KMS-11 (cell line): ENCODE measurements around the gene CARD19.

Source experiments
- H2AFZ ChIP-seq: fragments of 200-600 bp; sonication (generic); 2 replicates; pipeline ENCODE4 v1.6.1; 2016; ENCODE audit warnings: antibody characterized with exemption, mixed run types, low read depth
- H3K27ac ChIP-seq: fragments of 200-600 bp; sonication (generic); 2 replicates; pipeline ENCODE4 v1.6.1; 2016; ENCODE audit warnings: mild to moderate bottlenecking, mixed run types
- H3K27me3 ChIP-seq: fragments of 200-600 bp; sonication (generic); 2 replicates; pipeline ENCODE4 v1.6.1; 2017; ENCODE audit warnings: mild to moderate bottlenecking, low read depth, mixed run types, moderate library complexity; ENCODE audit not compliant: insufficient read depth
- H3K36me3 ChIP-seq: fragments of 200-600 bp; sonication (generic); 2 replicates; pipeline ENCODE4 v1.6.1; 2017; ENCODE audit warnings: mild to moderate bottlenecking, mixed run types; ENCODE audit not compliant: insufficient read depth
- H3K4me1 ChIP-seq: fragments of 200-600 bp; sonication (generic); 2 replicates; pipeline ENCODE4 v1.6.1; 2016; ENCODE audit warnings: mild to moderate bottlenecking, low read depth, mixed run types; ENCODE audit not compliant: poor library complexity, severe bottlenecking
- H3K4me2 ChIP-seq: fragments of 200-600 bp; sonication (generic); 2 replicates; pipeline ENCODE4 v1.7.0; 2016; ENCODE audit warnings: mild to moderate bottlenecking, mixed run types
- H3K4me3 ChIP-seq: fragments of 200-600 bp; sonication (generic); IDR thresholded peaks from 2 replicates; pipeline ENCODE4 v1.6.1; 2017; ENCODE audit warnings: low read depth, low read length, mixed read lengths; ENCODE audit not compliant: insufficient read depth
- H3K79me2 ChIP-seq: fragments of 200-600 bp; sonication (generic); 2 replicates; pipeline ENCODE4 v1.6.1; 2016; ENCODE audit warnings: low read depth, mixed run types; ENCODE audit not compliant: insufficient read depth
- H3K9ac ChIP-seq: fragments of 200-600 bp; sonication (generic); 2 replicates; pipeline ENCODE4 v1.6.1; 2016; ENCODE audit warnings: mild to moderate bottlenecking, mixed run types
- H4K20me1 ChIP-seq: fragments of 200-600 bp; sonication (generic); 2 replicates; pipeline ENCODE4 v1.6.1; 2016; ENCODE audit warnings: mild to moderate bottlenecking, mixed run types; ENCODE audit not compliant: insufficient read depth
- CTCF ChIP-seq: fragments of 200-600 bp; sonication (generic); conservative IDR thresholded peaks from 2 replicates; pipeline ENCODE4 v1.6.1; 2017; ENCODE audit warnings: low read depth, mild to moderate bottlenecking, antibody characterized with exemption, low read length, moderate library complexity, mixed read lengths

CARD19 gene

GRCh38 chr9:93110311-93110855, 14.4 kb downstream of the CARD19 start:
- Histone ChIP-seq H3K9ac (no peak overlapping the region), H3K27ac (no peak overlapping the region), H3K4me3 (no peak overlapping the region), H3K36me3 (no peaks in the 10 kb centered on the region), H3K79me2 (no peaks in the 10 kb centered on the region), H4K20me1 (no peaks in the 10 kb centered on the region), H3K27me3 (no peaks in the 10 kb centered on the region), H3K4me2 (no peak overlapping the region), H2AFZ (no peak overlapping the region), H3K4me1 (peaks cover 36% of the 10 kb centered on the region)
- no peak for TF ChIP-seq CTCF

DNA sequence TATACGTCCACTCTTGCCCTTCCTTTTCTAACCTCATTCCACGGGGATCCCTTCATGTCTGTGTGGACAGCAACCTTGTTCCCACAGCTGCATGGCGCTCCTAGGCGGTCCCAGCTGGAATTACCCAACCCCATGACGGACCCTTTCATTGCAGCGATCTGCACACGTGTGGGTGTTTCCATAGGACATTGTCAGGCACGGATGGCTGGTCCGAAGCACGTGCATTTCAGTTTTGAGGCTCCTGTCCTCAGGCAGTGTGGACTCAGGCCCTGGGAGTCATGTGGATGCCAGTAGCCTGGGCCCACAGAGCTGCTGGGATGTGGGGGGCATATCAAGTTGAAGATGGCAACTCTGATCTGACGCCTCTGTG, 15.0 kb downstream of the CARD19 start:
- H4K20me1 ChIP-seq = no peaks in the 10 kb centered on the region
- no peak overlapping the region for H2AFZ ChIP-seq
- H3K4me1 ChIP-seq = peaks cover 36% of the 10 kb centered on the region
- no peaks in the 10 kb centered on the region for H3K27me3 ChIP-seq
- no peaks in the 10 kb centered on the region for H3K36me3 ChIP-seq
- H3K79me2 ChIP-seq = no peaks in the 10 kb centered on the region
- no peak overlapping the region for H3K9ac ChIP-seq
- no peak overlapping the region for H3K4me2 ChIP-seq
- H3K27ac ChIP-seq = no peak overlapping the region
- no peak overlapping the region for H3K4me3 ChIP-seq
- TF ChIP-seq CTCF = no peak

GRCh38 chr9:93111371-93112115, 15.5 kb downstream of the CARD19 start:
- Histone ChIP-seq H3K4me1 (peaks cover 36% of the 10 kb centered on the region), H3K27ac (no peak overlapping the region), H3K27me3 (no peaks in the 10 kb centered on the region), H3K36me3 (no peaks in the 10 kb centered on the region), H3K4me2 (no peak overlapping the region), H2AFZ (no peak overlapping the region), H3K9ac (no peak overlapping the region), H3K4me3 (no peak overlapping the region), H4K20me1 (no peaks in the 10 kb centered on the region), H3K79me2 (no peaks in the 10 kb centered on the region)
- no peak for TF ChIP-seq CTCF

GRCh38 chr9:93112116-93112863, 16.3 kb downstream of the CARD19 start:
- no peaks in the 10 kb centered on the region for H3K36me3 ChIP-seq
- H3K4me2 ChIP-seq = no peak overlapping the region
- H3K27me3 ChIP-seq = no peaks in the 10 kb centered on the region

More at GRCh38 chr9:93112116-93112863, 16.3 kb downstream of the CARD19 start:
- H3K9ac ChIP-seq = no peak overlapping the region
- H3K4me1 ChIP-seq = peaks cover 36% of the 10 kb centered on the region
- no peak overlapping the region; the same call in 1 of the 2 replicates for H3K27ac ChIP-seq
- no peak overlapping the region for H3K4me3 ChIP-seq
- H4K20me1 ChIP-seq = no peaks in the 10 kb centered on the region
- no peaks in the 10 kb centered on the region for H3K79me2 ChIP-seq
- H2AFZ ChIP-seq = no peak overlapping the region
- no peak for TF ChIP-seq CTCF
